ENCODE measurements around the gene IRGC. TPM values are rescaled to one million over a fixed set of nuclear protein-coding genes. Genes with fewer than 3 reads are reported as not detected.
"Not testable (repeated sequence)": the region's sequence is repeated elsewhere in the genome, so short reads cannot be mapped to it uniquely, and the experiment has no call there.

Gene IRGC
- total RNA-seq, 1 donor from 2014 or later, result not detected

DNA sequence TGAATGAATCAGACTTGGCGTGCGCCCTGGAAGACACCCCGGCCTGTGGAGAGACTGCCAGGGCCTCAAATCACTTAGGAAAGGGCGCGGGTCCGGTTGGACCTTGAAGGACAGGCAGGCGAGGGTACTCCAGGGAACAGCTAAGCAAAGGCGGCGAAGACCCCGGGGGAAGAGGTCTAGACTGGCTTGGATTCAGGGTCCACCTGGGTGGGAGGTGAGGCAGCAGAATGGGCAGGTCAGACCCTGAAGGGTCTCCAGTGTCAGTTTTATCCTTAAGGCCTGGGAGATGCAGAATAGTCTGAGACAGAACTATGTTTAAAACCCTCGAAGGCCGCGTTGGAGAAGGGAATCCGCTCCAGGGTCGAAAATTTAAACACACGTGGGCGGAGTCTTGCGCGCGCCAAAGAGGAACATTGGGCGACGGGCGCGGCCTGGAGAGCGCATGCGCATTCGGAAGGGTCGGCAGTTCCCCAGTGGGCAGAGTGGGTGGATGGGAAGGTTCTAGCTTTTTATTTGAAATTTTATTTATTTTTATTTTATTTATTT is 39.5 kb downstream of the IRGC start:
- peak; percentile 79 for DNase-seq (ENCODE audit: low spot score)
- H3K27me3 Mint-ChIP-seq (ENCODE audit: insufficient read depth), result peaks cover 2% of the 10 kb centered on the region
- peak overlapping the region; percentile 98 for H3K4me3 Mint-ChIP-seq
- H3K36me3 Mint-ChIP-seq (ENCODE audit: low read depth), result peaks cover 40% of the 10 kb centered on the region
- intact Hi-C loops (cut with micrococcal nuclease), result loop anchor here (2.0 kb wide), 1 partner anchor 223 kb away; the partner anchor contains the start of gene ZNF575
- peaks cover 52% of the 10 kb centered on the region for H3K4me1 Mint-ChIP-seq (ENCODE audit: low read depth)
- H3K27ac Mint-ChIP-seq, result peak overlapping the region; percentile 100
- H3K9me3 Mint-ChIP-seq, result no peaks in the 10 kb centered on the region

DNA sequence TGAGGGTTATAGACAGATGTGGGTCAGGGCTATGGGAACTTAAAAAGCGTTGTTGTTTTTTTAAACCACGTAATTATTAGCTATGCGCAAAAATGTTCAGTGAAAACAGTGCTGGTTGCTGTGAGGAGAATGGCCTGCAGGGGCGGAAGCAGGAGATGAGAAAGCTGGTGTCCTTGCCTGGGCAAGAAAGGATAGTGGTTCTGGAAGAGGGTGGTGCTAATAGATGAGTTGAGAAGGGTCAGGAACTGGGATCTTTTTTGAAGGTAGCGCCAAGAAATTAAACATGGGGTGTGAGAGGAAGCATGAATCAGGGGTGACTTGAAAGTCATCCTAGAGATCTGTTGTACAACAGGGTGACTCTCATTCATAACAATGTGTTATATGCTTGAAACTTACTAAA is 43.6 kb downstream of the IRGC start:
- peak overlapping the region; percentile 5 for H3K27ac Mint-ChIP-seq
- peaks cover 48% of the 10 kb centered on the region for H3K36me3 Mint-ChIP-seq (ENCODE audit: low read depth)
- intact Hi-C loops (cut with micrococcal nuclease), result no loop called here
- no peaks in the 10 kb centered on the region for H3K9me3 Mint-ChIP-seq
- peaks cover 1% of the 10 kb centered on the region for H3K27me3 Mint-ChIP-seq (ENCODE audit: insufficient read depth)
- H3K4me1 Mint-ChIP-seq (ENCODE audit: low read depth), result peaks cover 61% of the 10 kb centered on the region
- H3K4me3 Mint-ChIP-seq, result no peak overlapping the region
- DNase-seq (ENCODE audit: low spot score), result no peak

DNA sequence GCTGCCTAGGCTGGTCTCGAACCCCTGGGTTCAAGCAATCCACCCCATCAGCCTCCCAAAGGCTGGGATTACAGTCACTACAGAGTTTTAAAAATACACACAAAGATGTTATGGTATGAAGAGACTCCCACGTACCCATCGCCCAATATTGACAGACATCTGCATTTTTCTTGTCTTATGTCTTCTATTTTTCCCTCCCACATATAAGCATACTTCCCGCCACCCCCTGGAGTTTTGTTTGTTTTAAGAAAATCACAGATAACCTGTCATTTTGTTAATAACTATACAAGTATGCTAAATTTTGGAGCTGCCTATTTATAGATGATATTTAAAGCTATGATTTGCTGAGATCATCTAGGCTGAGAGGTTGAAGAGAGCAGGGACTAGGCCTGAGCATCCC is 45.1 kb downstream of the IRGC start:
- intact Hi-C loops (cut with micrococcal nuclease), result no loop called here
- no peak for DNase-seq (ENCODE audit: low spot score)
- Mint-ChIP-seq H3K27ac (peak overlapping the region; percentile 76), H3K4me3 (no peak overlapping the region), H3K36me3 (ENCODE audit: low read depth) (peaks cover 47% of the 10 kb centered on the region), H3K27me3 (ENCODE audit: insufficient read depth) (no peaks in the 10 kb centered on the region), H3K4me1 (ENCODE audit: low read depth) (peaks cover 74% of the 10 kb centered on the region), H3K9me3 (no peaks in the 10 kb centered on the region)

DNA sequence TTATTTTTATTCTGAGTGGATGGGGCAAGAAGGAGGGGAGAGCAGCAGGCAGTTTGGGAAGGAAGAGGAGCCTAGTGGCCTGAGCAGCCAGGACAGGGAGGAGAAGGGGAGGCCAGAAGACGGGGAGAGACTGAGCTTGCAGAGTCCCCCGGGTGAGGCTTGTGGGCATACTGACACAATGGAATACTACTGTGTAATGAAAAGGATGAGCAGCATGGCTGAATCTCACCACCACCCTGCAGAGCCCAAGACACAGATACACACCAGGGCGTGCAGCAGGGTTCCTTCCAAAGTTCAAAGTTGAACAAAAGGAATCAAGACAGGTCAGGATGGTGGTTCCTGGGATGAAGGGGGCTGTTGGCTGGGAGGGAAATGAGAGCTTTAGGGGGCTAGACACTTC is 46.9 kb downstream of the IRGC start:
- intact Hi-C loops (cut with micrococcal nuclease), result no loop called here
- peaks cover 56% of the 10 kb centered on the region for H3K36me3 Mint-ChIP-seq (ENCODE audit: low read depth)
- H3K4me3 Mint-ChIP-seq, result no peak overlapping the region
- peak overlapping the region; percentile 89 for H3K27ac Mint-ChIP-seq
- no peaks in the 10 kb centered on the region for H3K9me3 Mint-ChIP-seq
- peaks cover 74% of the 10 kb centered on the region for H3K4me1 Mint-ChIP-seq (ENCODE audit: low read depth)
- H3K27me3 Mint-ChIP-seq (ENCODE audit: insufficient read depth), result no peaks in the 10 kb centered on the region
- DNase-seq (ENCODE audit: low spot score), result no peak

DNA sequence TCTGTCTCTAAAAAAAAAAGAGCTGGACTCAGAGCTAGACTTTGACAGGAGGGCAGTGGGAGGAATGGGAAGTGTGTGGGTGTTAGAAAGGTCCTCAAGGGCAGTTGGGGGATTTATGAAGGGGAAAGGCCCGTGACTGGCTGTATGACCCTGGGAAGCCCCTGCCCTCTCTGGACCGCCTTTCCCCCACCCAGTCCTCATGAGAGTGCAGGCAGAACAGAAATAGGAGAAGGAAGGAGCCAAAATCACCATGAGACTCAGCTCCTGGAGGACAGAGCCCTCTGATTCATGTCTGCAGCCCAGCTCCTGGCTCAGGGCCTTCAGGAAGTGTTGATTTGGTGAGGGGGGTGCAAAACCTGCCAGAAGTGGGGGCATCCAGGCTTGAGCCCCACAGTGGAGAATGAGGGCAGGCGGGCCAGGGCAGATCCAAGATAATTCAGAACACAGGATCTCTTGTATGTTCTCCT is 47.6 kb downstream of the IRGC start:
- no peaks in the 10 kb centered on the region for H3K27me3 Mint-ChIP-seq (ENCODE audit: insufficient read depth)
- H3K4me3 Mint-ChIP-seq, result peak overlapping the region; percentile 57
- no peak for DNase-seq (ENCODE audit: low spot score)
- peaks cover 81% of the 10 kb centered on the region for H3K4me1 Mint-ChIP-seq (ENCODE audit: low read depth)
- peak overlapping the region; percentile 89 for H3K27ac Mint-ChIP-seq
- intact Hi-C loops (cut with micrococcal nuclease), result no loop called here
- H3K9me3 Mint-ChIP-seq, result no peaks in the 10 kb centered on the region
- peaks cover 61% of the 10 kb centered on the region for H3K36me3 Mint-ChIP-seq (ENCODE audit: low read depth)

DNA sequence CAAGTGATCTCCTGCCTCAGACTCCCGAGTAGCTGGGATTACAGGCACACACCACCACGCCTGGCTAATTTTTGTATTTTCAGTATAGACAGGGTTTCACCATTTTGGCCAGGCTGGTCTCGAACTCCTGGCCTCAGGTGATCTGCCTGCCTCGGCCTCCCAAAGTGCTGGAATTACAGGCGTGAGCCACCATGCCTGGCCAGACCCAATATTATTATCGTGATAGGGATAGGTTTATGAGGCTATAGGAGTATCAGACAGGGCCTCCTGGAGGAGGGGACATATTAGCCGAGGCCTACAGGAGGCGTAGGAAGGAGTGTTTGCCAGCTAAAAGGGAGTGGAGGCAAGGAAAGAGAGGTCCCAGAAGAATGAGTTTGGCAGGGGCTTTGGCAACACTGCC is 48.8 kb downstream of the IRGC start:
- peak overlapping the region; percentile 90 for H3K27ac Mint-ChIP-seq
- H3K9me3 Mint-ChIP-seq; DNase-seq (ENCODE audit: low spot score); H3K27me3 Mint-ChIP-seq (ENCODE audit: insufficient read depth): not testable (repeated sequence)
- peak overlapping the region; percentile 50 for H3K4me3 Mint-ChIP-seq
- peaks cover 84% of the 10 kb centered on the region for H3K4me1 Mint-ChIP-seq (ENCODE audit: low read depth)
- intact Hi-C loops (cut with micrococcal nuclease), result loop anchor here (1.0 to 5.0 kb wide), 5 partner anchors 10 to 237 kb away; partner anchors contain the start of genes ETHE1 and SMG9
- peaks cover 65% of the 10 kb centered on the region for H3K36me3 Mint-ChIP-seq (ENCODE audit: low read depth)

DNA sequence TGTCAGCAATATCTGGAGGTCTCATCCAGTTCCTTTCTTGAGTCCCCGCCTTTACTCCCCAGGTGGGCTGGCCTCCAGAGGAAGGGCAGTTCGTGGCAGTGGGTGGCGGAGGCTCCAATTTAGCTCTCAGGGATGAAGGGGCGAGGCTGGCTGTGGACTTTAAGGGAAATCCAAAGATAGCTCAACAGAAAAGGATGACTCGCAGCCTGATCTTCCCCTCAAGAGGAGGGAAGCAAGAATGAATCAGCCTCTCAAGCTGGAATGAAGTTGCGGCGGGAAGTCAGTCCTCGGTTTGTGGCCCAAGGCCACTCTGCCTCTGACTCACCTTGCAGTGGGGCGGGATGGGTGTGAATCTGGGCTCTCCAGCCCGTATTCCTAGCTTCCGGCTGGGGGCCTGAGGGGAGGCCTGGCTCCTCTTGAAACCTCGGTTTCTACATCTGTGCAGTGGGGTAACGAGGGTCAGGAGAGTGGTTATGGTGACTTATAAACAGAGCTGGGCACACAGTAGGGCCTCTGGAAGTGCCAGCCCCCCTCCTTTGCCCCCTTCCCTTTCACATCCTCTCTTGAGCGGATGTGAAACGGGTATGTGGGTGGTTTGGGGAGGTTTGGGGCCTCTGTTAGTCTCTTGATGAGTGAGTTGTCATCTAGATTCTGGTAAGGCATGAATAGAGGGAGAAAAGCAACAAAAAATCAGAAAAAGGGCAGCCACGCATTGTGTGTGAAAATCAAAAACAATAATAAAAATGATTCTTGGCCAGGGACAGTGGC is 49.4 kb downstream of the IRGC start:
- Mint-ChIP-seq H3K27ac (peak overlapping the region; percentile 90), H3K36me3 (ENCODE audit: low read depth) (peaks cover 71% of the 10 kb centered on the region), H3K9me3 (no peaks in the 10 kb centered on the region), H3K27me3 (ENCODE audit: insufficient read depth) (no peaks in the 10 kb centered on the region), H3K4me1 (ENCODE audit: low read depth) (peaks cover 87% of the 10 kb centered on the region), H3K4me3 (peak overlapping the region; percentile 50)
- intact Hi-C loops (cut with micrococcal nuclease), result loop anchor here (1.0 to 5.0 kb wide), 5 partner anchors 11 to 238 kb away; partner anchors contain the start of genes ETHE1 and SMG9
- peak; percentile 81 for DNase-seq (ENCODE audit: low spot score)

DNA sequence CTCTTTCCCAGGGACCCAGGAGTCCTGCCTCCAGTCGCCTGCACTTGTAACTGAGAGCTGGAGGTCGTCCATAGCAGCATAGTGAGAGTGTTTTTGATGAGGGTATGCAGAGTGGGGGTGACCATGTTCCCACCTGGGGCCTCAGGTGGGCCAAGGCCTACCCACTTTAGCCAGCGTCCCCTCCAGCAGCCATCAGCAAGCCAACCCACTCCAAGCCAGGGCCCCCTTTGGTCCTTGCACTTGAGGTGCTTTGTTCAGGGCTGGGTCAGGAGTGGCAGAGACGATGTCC is 50.8 kb downstream of the IRGC start:
- Mint-ChIP-seq H3K4me3 (peak overlapping the region; percentile 50), H3K4me1 (ENCODE audit: low read depth) (peaks cover 88% of the 10 kb centered on the region), H3K36me3 (ENCODE audit: low read depth) (peaks cover 79% of the 10 kb centered on the region), H3K9me3 (no peaks in the 10 kb centered on the region), H3K27me3 (ENCODE audit: insufficient read depth) (no peaks in the 10 kb centered on the region), H3K27ac (peak overlapping the region; percentile 90)
- intact Hi-C loops (cut with micrococcal nuclease), result loop anchor here (1.0 to 5.0 kb wide), 2 partner anchors 43 to 239 kb away; partner anchors contain the start of gene ETHE1
- DNase-seq (ENCODE audit: low spot score), result no peak

DNA sequence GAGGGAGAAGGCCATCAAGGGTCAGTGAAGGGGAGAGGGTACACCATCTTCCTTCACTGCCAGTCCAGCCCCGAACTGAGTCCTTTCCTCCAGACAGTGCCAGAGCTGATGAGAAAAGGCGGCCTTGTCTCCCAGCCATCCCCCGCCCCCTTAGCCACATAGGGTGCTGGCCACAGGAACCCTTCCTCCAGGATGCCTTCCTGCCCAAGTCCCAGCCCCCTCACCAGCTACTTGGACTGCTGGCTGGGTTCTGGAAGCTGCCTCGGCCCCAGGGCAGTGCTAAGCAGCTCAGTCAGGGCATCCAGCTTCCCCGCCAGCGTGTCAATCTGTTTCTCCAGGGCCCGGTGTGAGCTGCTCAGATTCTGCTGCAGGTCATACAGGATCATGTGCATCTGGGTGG is 51.4 kb downstream of the IRGC start:
- peak overlapping the region; percentile 90 for H3K27ac Mint-ChIP-seq
- H3K36me3 Mint-ChIP-seq (ENCODE audit: low read depth), result peaks cover 78% of the 10 kb centered on the region
- no peaks in the 10 kb centered on the region for H3K27me3 Mint-ChIP-seq (ENCODE audit: insufficient read depth)
- intact Hi-C loops (cut with micrococcal nuclease), result loop anchor here (5.0 kb wide), 1 partner anchor 240 kb away; the partner anchor contains the start of gene ETHE1
- no peak overlapping the region for H3K4me3 Mint-ChIP-seq
- H3K4me1 Mint-ChIP-seq (ENCODE audit: low read depth), result peaks cover 84% of the 10 kb centered on the region
- H3K9me3 Mint-ChIP-seq, result no peaks in the 10 kb centered on the region
- no peak for DNase-seq (ENCODE audit: low spot score)

DNA sequence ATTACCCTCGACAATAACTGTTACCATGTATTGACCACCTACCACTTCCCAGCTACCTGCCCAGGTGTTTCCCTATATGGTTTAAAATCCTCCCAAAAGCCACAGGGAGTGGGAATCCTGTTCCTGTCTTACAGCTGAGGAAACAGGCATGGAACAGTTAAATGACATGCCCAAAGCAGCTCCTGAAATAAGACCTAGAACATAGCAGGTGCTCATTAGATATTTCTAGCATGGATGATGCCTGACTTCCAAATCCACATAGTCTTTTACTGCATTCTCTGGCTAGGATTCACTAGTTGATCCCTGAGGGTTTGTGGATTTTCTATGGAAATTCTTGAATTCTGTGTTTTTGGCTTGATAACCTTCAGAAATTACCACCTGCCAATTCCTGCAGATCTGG is 51.9 kb downstream of the IRGC start:
- H3K4me1 Mint-ChIP-seq (ENCODE audit: low read depth), result peaks cover 79% of the 10 kb centered on the region
- DNase-seq (ENCODE audit: low spot score), result no peak
- intact Hi-C loops (cut with micrococcal nuclease), result loop anchor here (5.0 kb wide), 1 partner anchor 241 kb away; the partner anchor contains the start of gene ETHE1
- H3K4me3 Mint-ChIP-seq, result no peak overlapping the region
- H3K36me3 Mint-ChIP-seq (ENCODE audit: low read depth), result peaks cover 78% of the 10 kb centered on the region
- peak overlapping the region; percentile 90 for H3K27ac Mint-ChIP-seq
- no peaks in the 10 kb centered on the region for H3K27me3 Mint-ChIP-seq (ENCODE audit: insufficient read depth)
- H3K9me3 Mint-ChIP-seq, result no peaks in the 10 kb centered on the region

DNA sequence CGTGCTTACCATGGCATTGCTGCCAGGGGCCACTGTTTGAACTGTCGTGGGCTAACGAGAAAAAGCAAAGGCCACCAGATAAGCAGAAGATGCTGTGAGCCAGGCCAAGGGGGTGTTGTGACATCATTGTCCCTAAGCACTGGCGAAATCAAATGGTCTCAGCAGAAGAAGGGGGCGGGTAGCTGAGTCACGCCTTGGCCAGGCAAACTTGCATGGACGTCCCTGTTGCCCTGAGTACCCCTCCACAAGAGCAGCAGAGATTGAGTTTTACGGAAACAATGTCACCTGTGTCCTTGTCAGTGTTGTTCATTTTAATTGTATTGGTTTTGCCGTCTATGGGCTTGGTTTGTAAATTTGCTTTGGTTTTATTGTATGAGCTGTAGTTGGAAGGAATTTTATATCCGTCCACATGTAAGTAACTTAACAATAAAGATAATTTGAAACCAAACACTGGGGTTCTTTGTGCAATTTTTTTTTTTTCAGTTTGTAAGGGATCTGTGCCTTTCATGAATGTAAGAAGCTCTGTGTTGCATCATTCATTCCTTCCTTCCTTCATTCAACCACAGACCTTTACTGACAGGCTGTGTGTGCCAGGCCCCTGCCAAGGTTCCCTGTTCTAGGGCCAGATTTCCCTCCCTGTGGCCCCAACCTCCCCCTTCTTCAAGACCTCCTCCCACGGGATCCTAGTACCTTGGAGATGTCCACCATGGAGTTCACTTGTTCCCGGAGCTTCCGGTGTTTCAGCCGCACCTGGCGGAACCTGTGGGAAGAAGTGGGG is 52.6 kb downstream of the IRGC start:
- no peaks in the 10 kb centered on the region for H3K9me3 Mint-ChIP-seq
- no peak for DNase-seq (ENCODE audit: low spot score)
- H3K27ac Mint-ChIP-seq, result peak overlapping the region; percentile 73

DNA sequence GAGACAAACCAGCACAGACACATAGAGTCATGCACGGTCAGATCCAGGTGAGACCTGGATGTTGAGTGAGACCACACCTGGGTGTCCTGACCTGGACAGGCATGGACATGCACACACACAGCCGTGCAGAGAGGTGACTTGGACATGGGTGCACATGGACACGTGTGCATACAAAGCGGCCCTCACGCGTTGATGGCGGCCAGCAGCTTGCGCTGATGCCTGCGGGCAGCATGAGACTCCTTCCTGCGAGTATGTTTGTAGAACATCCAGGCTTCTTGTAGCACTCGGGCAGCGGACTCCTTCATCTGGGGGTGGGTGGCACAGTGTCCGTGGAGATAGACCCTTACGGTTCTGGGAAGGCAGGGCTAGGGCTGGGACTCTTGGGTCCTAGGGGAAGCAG is 53.4 kb downstream of the IRGC start:
- Mint-ChIP-seq H3K4me3 (no peak overlapping the region), H3K27ac (no peak overlapping the region), H3K4me1 (ENCODE audit: low read depth) (peaks cover 71% of the 10 kb centered on the region), H3K27me3 (ENCODE audit: insufficient read depth) (no peaks in the 10 kb centered on the region), H3K36me3 (ENCODE audit: low read depth) (peaks cover 77% of the 10 kb centered on the region), H3K9me3 (no peaks in the 10 kb centered on the region)
- intact Hi-C loops (cut with micrococcal nuclease), result loop anchor here (5.0 kb wide), 1 partner anchor 242 kb away; the partner anchor contains the start of gene ETHE1
- DNase-seq (ENCODE audit: low spot score), result no peak

More for the DNA sequence above, 52.6 kb downstream of the IRGC start:
- H3K36me3 Mint-ChIP-seq (ENCODE audit: low read depth), result peaks cover 78% of the 10 kb centered on the region
- H3K27me3 Mint-ChIP-seq (ENCODE audit: insufficient read depth), result no peaks in the 10 kb centered on the region
- intact Hi-C loops (cut with micrococcal nuclease), result loop anchor here (5.0 kb wide), 1 partner anchor 241 kb away; the partner anchor contains the start of gene ETHE1
- peaks cover 76% of the 10 kb centered on the region for H3K4me1 Mint-ChIP-seq (ENCODE audit: low read depth)
- H3K4me3 Mint-ChIP-seq, result no peak overlapping the region

All from activated T-helper 1 cell treated with anti-CD3 and anti-CD28 coated beads, Interleukin-12 subunit alpha, Interleukin-12 subunit beta, Interleukin-2, Interleukin-4 antibody, amounts not matched to agents 30 ng/mL and 10 ng/mL and 1 ng/mL, durations not matched to agents 14 hours and 24 hours and 36 hours (primary cell).